Hepatic stellate cell (primary cell): ENCODE measurements around the gene TMEM200A.

ENCODE experiments used
- DNase-seq: peaks from one replicate; pipeline ENCODE4 v3.0.0; 2011; ENCODE audit warnings: low spot score

The TMEM200A gene

DNA sequence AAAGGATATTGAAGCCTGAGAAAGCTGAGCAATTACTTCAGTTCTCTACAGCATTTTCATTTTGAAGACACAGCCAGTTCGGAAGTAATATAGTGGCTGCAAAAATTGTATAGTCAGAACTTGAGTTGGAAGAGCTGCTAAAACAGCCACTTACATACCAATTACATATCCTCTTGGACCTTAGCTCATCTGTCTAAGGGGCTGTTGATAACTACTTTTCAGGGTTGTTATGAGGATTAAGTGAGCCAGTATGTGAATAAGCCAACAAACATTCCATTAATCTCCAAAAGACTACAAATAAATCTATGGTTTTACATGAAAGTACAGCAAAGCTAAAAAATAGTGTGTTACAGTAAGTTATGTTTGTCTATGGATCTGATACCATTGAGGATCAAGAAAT is 59.7 kb downstream of the TMEM200A start:
- no peak for DNase-seq

GRCh38 chr6:130426066-130426721 is 60.4 kb downstream of the TMEM200A start:
- no peak for DNase-seq

DNA sequence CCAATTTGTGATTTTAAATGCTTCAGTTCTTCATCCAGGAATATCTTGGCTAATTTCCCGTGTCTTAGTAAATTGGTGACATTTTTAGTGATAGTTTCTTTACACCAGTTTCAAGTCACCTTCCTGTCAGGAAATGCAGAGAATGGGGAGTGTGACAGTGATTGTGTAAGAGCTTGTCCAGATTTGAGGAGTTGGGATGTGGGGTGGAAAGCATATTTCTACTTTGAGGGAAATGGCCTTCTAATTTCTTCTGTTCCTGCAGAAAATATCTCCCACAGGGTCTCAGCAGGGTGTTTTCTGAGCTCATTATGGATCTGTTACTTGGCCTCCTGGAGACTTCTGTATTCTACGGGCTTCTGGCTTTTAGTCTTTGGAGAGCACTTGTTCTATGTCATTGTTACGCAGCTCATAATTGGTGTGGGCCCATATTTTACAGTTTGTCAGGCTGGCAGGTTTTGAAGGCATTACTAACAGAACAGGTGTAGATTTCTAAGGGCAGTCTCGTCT is 65.6 kb downstream of the TMEM200A start:
- DNase-seq: no peak

DNA sequence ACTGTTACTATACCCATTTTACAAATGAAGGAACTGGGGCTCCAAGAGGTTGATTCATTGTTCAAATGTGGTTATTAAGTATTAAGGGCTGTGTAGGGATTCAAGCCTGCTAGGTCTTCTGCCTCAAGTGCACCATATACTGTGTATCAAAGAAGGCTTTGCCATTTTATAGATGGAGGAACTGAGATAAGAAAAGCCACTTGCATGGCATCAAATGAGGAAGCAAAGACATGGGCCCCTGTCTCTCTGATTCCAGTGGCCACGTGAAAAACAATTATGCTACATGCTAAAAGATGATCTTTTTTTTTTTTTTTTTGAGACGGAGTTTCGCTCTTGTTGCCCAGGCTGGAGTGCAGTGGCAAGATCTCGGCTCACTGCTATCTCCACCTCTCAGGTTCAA is 67.0 kb downstream of the TMEM200A start:
- no peak for DNase-seq

- DNase-seq: no peak
These were observed 68.5 kb downstream of the TMEM200A start for GRCh38 chr6:130434174-130434873.

- no peak for DNase-seq
These were observed 69.4 kb downstream of the TMEM200A start for GRCh38 chr6:130435181-130435580.

GRCh38 chr6:130437961-130438360 is 72.1 kb downstream of the TMEM200A start:
- no peak for DNase-seq

DNA sequence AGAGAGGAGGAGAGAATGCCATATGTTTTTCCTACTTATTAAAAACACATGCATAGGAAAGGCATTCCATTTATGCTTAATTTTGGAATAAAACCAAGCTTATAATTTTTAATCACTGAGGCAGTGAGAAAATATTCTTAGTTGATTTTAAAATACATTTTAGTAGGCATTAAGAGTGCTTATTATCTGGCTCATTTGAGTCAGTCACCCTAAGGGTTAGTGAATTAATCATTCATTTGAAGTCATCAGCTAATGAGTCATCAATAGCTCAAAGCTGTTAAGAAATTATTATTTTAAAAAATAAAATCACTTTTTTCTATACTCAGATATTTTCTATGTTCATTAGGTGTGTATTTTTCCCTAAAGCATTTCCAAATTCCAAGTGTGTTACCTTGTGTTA is 81.6 kb downstream of the TMEM200A start:
- DNase-seq: no peak

- no peak for DNase-seq
These were observed 86.5 kb downstream of the TMEM200A start for GRCh38 chr6:130452336-130452735.

DNA sequence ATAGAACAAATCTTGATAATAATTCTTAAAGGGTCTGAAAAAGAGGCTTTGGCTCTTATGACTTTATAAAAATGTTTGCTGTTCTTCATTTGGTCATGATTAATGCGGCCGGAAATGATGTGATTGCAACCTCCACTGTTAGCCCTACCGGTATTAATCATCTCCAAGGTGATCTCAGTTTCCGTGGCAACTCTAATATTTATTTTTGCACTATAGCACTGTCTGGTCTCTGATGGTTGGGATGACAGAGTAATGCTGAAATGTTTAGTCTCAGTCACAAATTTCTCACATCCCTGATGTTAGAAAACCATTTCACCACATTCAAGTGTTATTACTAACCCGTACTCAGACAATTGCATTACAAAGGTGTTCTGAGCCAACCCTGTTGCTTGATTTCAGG is 87.4 kb downstream of the TMEM200A start:
- peak; percentile 27 for DNase-seq

- no peak for DNase-seq
These were observed 91.8 kb downstream of the TMEM200A start for GRCh38 chr6:130457605-130458004.

GRCh38 chr6:130459316-130459715 is 93.5 kb downstream of the TMEM200A start:
- no peak for DNase-seq

DNA sequence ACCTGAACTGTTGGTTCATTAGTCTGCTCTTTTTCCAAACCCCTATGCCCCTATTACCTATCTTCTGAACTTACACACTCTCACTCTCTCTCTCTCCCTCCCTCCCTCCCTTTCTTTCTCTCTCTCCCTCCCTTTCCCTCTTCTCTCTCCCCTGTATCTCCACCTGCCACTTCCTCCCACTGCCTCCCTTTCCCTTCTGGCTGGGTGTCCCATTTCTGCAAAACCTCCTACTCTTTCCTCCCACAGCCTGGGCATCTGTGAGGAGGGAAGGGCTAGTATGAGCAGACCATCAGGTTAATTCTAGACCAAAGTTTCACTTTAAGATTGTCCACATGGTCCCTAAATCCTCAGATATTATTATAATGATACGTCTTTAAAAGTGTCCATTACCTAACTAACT is 95.1 kb downstream of the TMEM200A start:
- DNase-seq: no peak

DNA sequence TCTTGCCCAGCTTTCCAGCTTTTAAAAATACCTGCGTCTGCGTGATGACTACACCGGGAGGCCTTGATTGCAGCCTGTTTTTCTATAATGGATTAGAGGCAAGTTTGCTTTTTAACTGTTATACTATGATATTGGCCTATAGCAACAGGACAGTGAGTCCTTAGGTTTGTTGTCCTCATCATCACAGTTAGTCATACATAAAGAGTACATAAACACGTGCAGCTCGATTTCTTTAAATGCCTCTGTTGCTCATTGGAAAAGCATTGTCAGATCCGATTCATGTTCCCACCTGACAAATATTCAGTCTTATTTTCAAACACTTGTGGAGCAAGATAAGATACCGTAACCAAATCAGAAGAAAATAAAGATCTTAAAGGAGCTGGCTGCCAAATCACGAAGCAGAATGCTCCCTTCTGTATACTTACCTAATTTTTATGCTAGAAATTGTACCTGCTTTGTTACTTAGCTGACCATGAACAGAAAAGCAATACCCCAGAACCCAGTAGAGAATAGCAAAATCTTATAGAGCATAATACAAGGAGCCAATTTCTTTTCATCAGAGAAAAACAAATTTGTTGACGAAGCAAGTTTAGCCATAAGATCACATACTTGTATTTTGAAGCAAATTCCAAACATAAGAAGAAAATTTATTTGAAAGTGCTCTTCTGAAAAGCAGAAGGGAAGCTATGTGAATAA is 100.4 kb downstream of the TMEM200A start:
- DNase-seq: no peak

DNA sequence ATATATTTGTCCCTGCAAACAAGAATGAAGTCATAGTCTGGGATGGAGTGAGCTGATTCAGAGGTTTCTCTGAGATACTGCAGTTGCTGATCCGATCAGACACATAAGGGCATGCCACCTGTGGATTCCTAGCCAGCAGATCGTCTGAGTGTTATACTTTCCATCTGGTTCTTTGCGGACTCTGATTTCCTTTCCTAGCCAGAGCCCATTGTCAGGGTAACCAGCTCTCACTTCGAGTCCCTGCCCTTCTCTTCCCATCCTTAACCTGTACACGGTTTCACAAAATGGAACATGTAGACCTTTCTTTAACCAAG is 100.9 kb downstream of the TMEM200A start:
- no peak for DNase-seq

- no peak for DNase-seq
These were observed 101.6 kb downstream of the TMEM200A start for GRCh38 chr6:130467146-130468050.

DNA sequence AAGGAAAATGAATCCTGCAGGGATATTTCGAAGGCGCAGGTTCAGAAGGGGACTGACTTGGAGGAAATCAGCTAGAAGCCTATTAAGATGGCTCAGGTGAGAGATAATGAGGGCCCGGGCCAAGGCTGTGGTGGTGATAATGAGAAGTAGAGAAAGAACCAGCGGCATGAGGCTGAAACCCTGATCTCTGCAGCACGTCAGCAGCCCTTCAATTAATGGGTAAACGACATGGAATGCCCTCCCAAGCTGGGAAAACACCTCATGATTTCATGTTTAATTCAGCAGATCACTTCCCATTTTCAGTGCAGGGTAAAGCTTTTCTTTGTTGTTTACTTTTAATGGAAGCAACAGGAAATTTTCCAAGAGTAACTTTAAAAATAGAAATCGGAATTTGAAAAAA is 104.9 kb downstream of the TMEM200A start:
- DNase-seq: no peak

- peak; percentile 46 for DNase-seq
These were observed 108.1 kb downstream of the TMEM200A start for GRCh38 chr6:130473886-130474285.

- peak; percentile 49 for DNase-seq
These were observed 117.0 kb downstream of the TMEM200A start for GRCh38 chr6:130482645-130483390.

DNA sequence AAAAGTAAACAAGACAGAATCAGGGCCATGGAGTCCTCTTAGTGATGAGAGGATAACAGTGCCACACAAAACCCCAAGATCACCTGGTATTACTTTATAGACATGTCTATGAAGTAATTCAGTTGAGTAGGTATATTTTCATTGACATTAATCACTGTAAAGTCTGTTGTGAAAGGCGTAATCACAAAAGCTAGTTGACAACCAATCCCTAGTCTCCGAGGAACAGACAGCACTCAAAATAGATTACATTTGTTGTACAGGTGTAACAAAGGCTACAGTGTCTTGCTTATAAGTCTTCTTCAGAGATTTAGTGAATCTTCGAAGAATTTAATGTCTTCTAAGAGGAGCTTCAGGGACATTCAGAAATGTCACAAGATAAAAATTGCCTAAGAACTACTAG is 120.1 kb downstream of the TMEM200A start:
- no peak for DNase-seq

DNA sequence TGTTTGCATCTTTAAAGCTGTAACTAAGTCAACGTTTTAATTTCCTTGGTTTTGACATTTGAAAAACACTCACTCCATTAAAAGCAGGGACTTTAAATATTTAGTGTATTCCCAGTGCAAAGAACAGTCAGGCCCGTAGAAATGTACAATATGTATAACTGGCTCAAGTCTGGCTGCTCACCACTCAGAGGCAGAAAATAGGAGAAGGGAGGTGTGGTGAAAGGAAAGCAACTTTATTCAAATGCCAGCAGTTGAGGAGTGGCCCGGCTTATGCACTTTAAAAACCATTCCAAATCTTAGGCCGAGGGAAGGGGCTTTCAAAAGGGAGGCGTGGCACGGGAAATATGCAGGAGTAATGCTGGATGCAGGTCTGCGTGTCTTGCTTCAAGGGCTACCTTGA is 120.6 kb downstream of the TMEM200A start:
- DNase-seq: no peak

DNA sequence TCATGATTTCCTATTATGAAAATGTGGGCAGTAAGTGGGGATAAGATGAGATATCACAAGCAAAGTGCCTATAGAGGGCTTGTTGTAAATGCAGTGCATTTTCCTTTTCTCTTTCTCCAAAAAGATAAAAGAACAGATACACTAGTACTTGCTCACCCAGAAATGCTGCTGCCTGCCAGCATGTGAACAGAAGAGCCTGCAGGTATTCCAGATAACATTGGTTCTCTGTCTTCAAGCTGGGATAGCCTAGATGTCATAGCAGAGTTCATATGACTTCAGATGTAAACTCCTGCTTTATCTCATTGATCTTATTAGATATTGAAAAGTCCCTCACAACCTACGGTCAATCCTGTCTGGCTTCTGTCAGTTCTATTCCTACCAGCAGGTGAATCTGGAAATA is 123.7 kb downstream of the TMEM200A start:
- no peak for DNase-seq
